ENCODE measurements around the gene ELOVL5. TPM values are rescaled to one million over a fixed set of nuclear protein-coding genes. Genes with fewer than 3 reads are reported as not detected.

The ELOVL5 gene
- total and polyA plus RNA-seq, 2 experiments from 2014 or later = 83.3 to 180 TPM

GRCh38 chr6:53302678-53303360 lies 45.9 kb downstream of the ELOVL5 start:
- no peaks in the 10 kb centered on the region; the same call in 1 of the 2 replicates for H3K36me3 ChIP-seq (ENCODE audit: insufficient read depth)
- peaks cover 5% of the 10 kb centered on the region for H3K27me3 Mint-ChIP-seq (ENCODE audit: insufficient read depth, low read depth, poor library complexity)
- H3K4me1 Mint-ChIP-seq = peaks cover 50% of the 10 kb centered on the region
- no peak overlapping the region for H3K4me3 ChIP-seq
- H3K79me2 ChIP-seq (replicated peaks; ENCODE audit: insufficient read depth) = peaks cover 88% of the 10 kb centered on the region
- H3K27me3 ChIP-seq (ENCODE audit: insufficient read depth) = no peaks in the 10 kb centered on the region
- H3K27ac Mint-ChIP-seq = 0 out of 2 replicates have a peak overlapping the region, but pooled peaks have one; percentile 41
- ATAC-seq (no peak), DNase-seq (ENCODE audit: low spot score) (peak; percentile 25)
- H3K4me3 Mint-ChIP-seq = no peak overlapping the region
- H3K27ac ChIP-seq (ENCODE audit: low read depth) = no peak overlapping the region
- H3K9me2 ChIP-seq (ENCODE audit: insufficient read depth) = no peaks in the 10 kb centered on the region
- peaks cover 30% of the 10 kb centered on the region for H3K4me1 ChIP-seq (ENCODE audit: insufficient read depth)
- peaks cover 19% of the 10 kb centered on the region for H3K9me3 Mint-ChIP-seq
- peaks cover 30% of the 10 kb centered on the region for H3K36me3 Mint-ChIP-seq (ENCODE audit: low read depth)
- TF ChIP-seq POLR2AphosphoS5 (IDR thresholded peaks at IDR 0.05; ENCODE audit: low read depth) = no peak
- no peak for TF ChIP-seq JUNB (IDR thresholded peaks at IDR 0.05; ENCODE audit: unreplicated experiment)
- no peak for TF ChIP-seq ZNF331 (CRISPR knock-in tag; IDR thresholded peaks at IDR 0.05; ENCODE audit: low read depth)
- TF ChIP-seq REST (IDR thresholded peaks at IDR 0.05; ENCODE audit: unreplicated experiment) = no peak
- TF ChIP-seq CTCF (conservative IDR thresholded peaks at IDR 0.05; ENCODE audit: low read depth in 2 of 2) = no peak
- TF ChIP-seq EZH2phosphoT487 (IDR thresholded peaks at IDR 0.05; ENCODE audit: unreplicated experiment) = no peak
- TF ChIP-seq ETS1 (IDR thresholded peaks at IDR 0.05) = no peak
- no peak for TF ChIP-seq NANOG (IDR thresholded peaks at IDR 0.05; ENCODE audit: borderline replicate concordance)
- TF ChIP-seq ZNF114 (CRISPR knock-in tag; IDR thresholded peaks at IDR 0.05) = no peak
- no peak for TF ChIP-seq CREB1 (CRISPR knock-in tag; IDR thresholded peaks at IDR 0.05; ENCODE audit: low read depth)
- no peaks in the 10 kb centered on the region for H3F3A ChIP-seq (replicated peaks; ENCODE audit: low read depth)
- H2AFZ ChIP-seq = no peak overlapping the region
- peak overlapping the region; percentile 6; the same call in 1 of the 2 replicates for H3K4me2 ChIP-seq
- H4K20me1 ChIP-seq (replicated peaks; ENCODE audit: insufficient read depth) = peaks cover 37% of the 10 kb centered on the region

Measured in GM23338 (cell line).